Measurements from ENCODE around the gene TRIM26. TPM values are rescaled to one million over a fixed set of nuclear protein-coding genes. Genes with fewer than 3 reads are reported as not detected.

The TRIM26 gene
- total RNA-seq, 1 donor from 2014 or later = 46.3 TPM

GRCh38 chr6:30213957-30214656, 901 bp upstream of the TRIM26 start:
- TF ChIP-seq CTCF (conservative IDR thresholded peaks at IDR 0.05) = no peak
- Mint-ChIP-seq H3K36me3 (peaks cover 11% of the 10 kb centered on the region), H3K27ac (peak overlapping the region; percentile 99), H3K4me1 (ENCODE audit: unreplicated experiment) (peaks cover 33% of the 10 kb centered on the region), H3K4me3 (peak overlapping the region; percentile 92), H3K9me3 (no peaks in the 10 kb centered on the region), H3K27me3 (no peaks in the 10 kb centered on the region)
- DNase-seq (ENCODE audit: extremely low spot score, unreplicated experiment) = peak; percentile 79

- Mint-ChIP-seq H3K9me3 (no peaks in the 10 kb centered on the region), H3K27ac (peak overlapping the region; percentile 99), H3K4me1 (ENCODE audit: unreplicated experiment) (peaks cover 36% of the 10 kb centered on the region), H3K27me3 (no peaks in the 10 kb centered on the region), H3K36me3 (peaks cover 11% of the 10 kb centered on the region), H3K4me3 (peak overlapping the region; percentile 92)
- DNase-seq (ENCODE audit: extremely low spot score, unreplicated experiment) = no peak
- no peak for TF ChIP-seq CTCF (conservative IDR thresholded peaks at IDR 0.05)
Measured at GRCh38 chr6:30213667-30213956, 406 bp upstream of the TRIM26 start.

GRCh38 chr6:30211899-30212298, 1.3 kb downstream of the TRIM26 start:
- H3K27ac Mint-ChIP-seq = peak overlapping the region; percentile 99
- H3K36me3 Mint-ChIP-seq = peaks cover 11% of the 10 kb centered on the region
- peak overlapping the region; percentile 92 for H3K4me3 Mint-ChIP-seq
- H3K9me3 Mint-ChIP-seq = no peaks in the 10 kb centered on the region
- H3K4me1 Mint-ChIP-seq (ENCODE audit: unreplicated experiment) = peaks cover 51% of the 10 kb centered on the region
- no peak for DNase-seq (ENCODE audit: extremely low spot score, unreplicated experiment)
- no peak for TF ChIP-seq CTCF (conservative IDR thresholded peaks at IDR 0.05)
- H3K27me3 Mint-ChIP-seq = no peaks in the 10 kb centered on the region

GRCh38 chr6:30211306-30211705, 1.9 kb downstream of the TRIM26 start:
- no peaks in the 10 kb centered on the region for H3K27me3 Mint-ChIP-seq
- H3K4me1 Mint-ChIP-seq (ENCODE audit: unreplicated experiment) = peaks cover 54% of the 10 kb centered on the region
- peaks cover 11% of the 10 kb centered on the region for H3K36me3 Mint-ChIP-seq
- peak overlapping the region; percentile 99 for H3K27ac Mint-ChIP-seq
- TF ChIP-seq CTCF (conservative IDR thresholded peaks at IDR 0.05) = no peak
- H3K9me3 Mint-ChIP-seq = no peaks in the 10 kb centered on the region
- no peak for DNase-seq (ENCODE audit: extremely low spot score, unreplicated experiment)
- H3K4me3 Mint-ChIP-seq = peak overlapping the region; percentile 92

GRCh38 chr6:30207619-30208295, 5.4 kb downstream of the TRIM26 start:
- peaks cover 50% of the 10 kb centered on the region for H3K4me1 Mint-ChIP-seq (ENCODE audit: unreplicated experiment)
- H3K27ac Mint-ChIP-seq = peak overlapping the region; percentile 44
- no peaks in the 10 kb centered on the region for H3K27me3 Mint-ChIP-seq
- TF ChIP-seq CTCF (conservative IDR thresholded peaks at IDR 0.05) = no peak
- DNase-seq (ENCODE audit: extremely low spot score, unreplicated experiment) = no peak
- peaks cover 11% of the 10 kb centered on the region for H3K36me3 Mint-ChIP-seq
- peak overlapping the region; percentile 14 for H3K4me3 Mint-ChIP-seq
- H3K9me3 Mint-ChIP-seq = no peaks in the 10 kb centered on the region
